A549 (cell line): ENCODE measurements around the gene CXCL17. TPM values are rescaled to one million over a fixed set of nuclear protein-coding genes. Genes with fewer than 3 reads are reported as not detected.

Source experiments
- ATAC-seq, 2 experiments: fragments of 200-7000 bp in 1 of 2; fragments of >200 bp in 1 of 2; cut with Nextera tagmentation in 1 of 2; cut with Tn5 transposase in 1 of 2; 3 replicates each; pipeline versions ENCODE4 v1.8.0 to v1.9.1; 2018 to 2020; ENCODE audit warnings: mild to moderate bottlenecking in 1 of 2, moderate library complexity in 1 of 2
- CTCF ChIA-PET: fragments of 300-600 bp; sonication (Branson Sonifier 250); formaldehyde crosslinking; extraction: SDS; loops from one replicate; lab custom pipeline; 2021; ENCODE audit warnings: antibody characterized with exemption, inconsistent platforms; lab: Yijun Ruan, JAX
- POLR2A ChIA-PET: fragments of 350-600 bp; formaldehyde crosslinking; extraction: SDS; loops from one replicate; lab custom pipeline; 2021; ENCODE audit warnings: antibody characterized with exemption, inconsistent platforms; lab: Yijun Ruan, JAX
- DNase-seq, 2 experiments: peaks; one replicate each; pipeline versions ENCODE4 v3.0.0 to v3.0.0-alpha.2; 2011 to 2016; ENCODE audit warnings: low read depth in 1 of 2, low spot score in 1 of 2
- FAIRE-seq: peaks from 2 replicates; lab custom pipeline; 2011; peaks lifted over from hg19 to GRCh38; lab: Jason Lieb, UNC
- H3K27ac ChIP-seq, 2 experiments: fragments of >200 bp; sonication (Bioruptor Twin); formaldehyde crosslinking; 3 replicates each; pipeline ENCODE4 v1.5.1; 2016 to 2017
- H3K4me1 ChIP-seq: fragments of >200 bp; sonication (Bioruptor Twin); formaldehyde crosslinking; 3 replicates; pipeline ENCODE4 v1.6.1; 2016
- H3K4me2 ChIP-seq: fragments of >200 bp; sonication (Bioruptor Twin); formaldehyde crosslinking; 3 replicates; pipeline ENCODE4 v1.6.1; 2016
- H3K4me3 ChIP-seq: fragments of >200 bp; sonication (Bioruptor Twin); formaldehyde crosslinking; 3 replicates; pipeline ENCODE4 v1.5.1; 2016
- H3K9me3 ChIP-seq: fragments of >200 bp; sonication (Bioruptor Twin); formaldehyde crosslinking; 3 replicates; pipeline ENCODE4 v1.6.1; 2016
- BCL3 ChIP-seq: fragments of >200 bp; sonication (Bioruptor Twin); formaldehyde crosslinking; IDR thresholded peaks from 3 replicates; pipeline ENCODE4 v1.6.1; 2016
- CBX2 ChIP-seq: fragments of 200-600 bp; sonication (generic); IDR thresholded peaks from 2 replicates; pipeline ENCODE4 v1.6.1; 2016; ENCODE audit warnings: low read depth, mild to moderate bottlenecking, borderline replicate concordance
- CHD4 ChIP-seq: fragments of 200-600 bp; sonication (generic); IDR thresholded peaks from 2 replicates; pipeline ENCODE4 v1.6.1; 2016; ENCODE audit warnings: antibody characterized with exemption, mild to moderate bottlenecking, borderline replicate concordance
- CTCF ChIP-seq: fragments of >200 bp; sonication (Bioruptor Twin); formaldehyde crosslinking; IDR thresholded peaks from 3 replicates; pipeline ENCODE4 v1.5.1; 2016
- EHF ChIP-seq: fragments of 250-450 bp; sonication (Bioruptor Pico); IDR thresholded peaks from 2 replicates; pipeline ENCODE4 v1.5.0; 2020; ENCODE audit warnings: mild to moderate bottlenecking
- EHMT2 ChIP-seq: fragments of 200-600 bp; sonication (generic); IDR thresholded peaks from 2 replicates; pipeline ENCODE4 v1.6.1; 2016; ENCODE audit warnings: antibody characterized with exemption, low read depth, mild to moderate bottlenecking, moderate library complexity
- FOSB ChIP-seq: fragments of 250-450 bp; sonication (Bioruptor Pico); IDR thresholded peaks from 2 replicates; pipeline ENCODE4 v1.5.0; 2020; ENCODE audit warnings: mild to moderate bottlenecking, moderate library complexity
- FOXS1 ChIP-seq: fragments of 250-450 bp; sonication (Bioruptor Pico); IDR thresholded peaks from 2 replicates; pipeline ENCODE4 v1.5.0; 2020; ENCODE audit warnings: mild to moderate bottlenecking, moderate library complexity
- HDAC2 ChIP-seq: fragments of 200-600 bp; sonication (generic); IDR thresholded peaks from 2 replicates; pipeline ENCODE4 v1.6.1; 2016
- HES2 ChIP-seq: fragments of >200 bp; sonication (Bioruptor Twin); formaldehyde crosslinking; IDR thresholded peaks from 2 replicates; pipeline ENCODE4 v1.6.1; 2016
- HOXA7 ChIP-seq: fragments of 250-450 bp; sonication (Bioruptor Pico); IDR thresholded peaks from 2 replicates; pipeline ENCODE4 v1.5.0; 2020; ENCODE audit warnings: mild to moderate bottlenecking, moderate library complexity
- HOXB13 ChIP-seq: fragments of 250-450 bp; sonication (Bioruptor Pico); IDR thresholded peaks from 2 replicates; pipeline ENCODE4 v1.5.0; 2020; ENCODE audit warnings: low read depth, mild to moderate bottlenecking, moderate library complexity
- HOXB5 ChIP-seq: fragments of 250-450 bp; sonication (Bioruptor Pico); IDR thresholded peaks from 2 replicates; pipeline ENCODE4 v1.5.0; 2020; ENCODE audit warnings: mild to moderate bottlenecking, moderate library complexity
- JUNB ChIP-seq: fragments of >200 bp; sonication (Bioruptor Twin); formaldehyde crosslinking; IDR thresholded peaks from 2 replicates; pipeline ENCODE4 v1.6.1; 2016
- KDM1A ChIP-seq: fragments of 200-600 bp; sonication (generic); IDR thresholded peaks from 2 replicates; pipeline ENCODE4 v1.6.1; 2016; ENCODE audit warnings: low read depth, mild to moderate bottlenecking
- MAZ ChIP-seq: fragments of 150-350 bp; IDR thresholded peaks from 2 replicates; pipeline ENCODE4 v1.6.1; 2014; ENCODE audit warnings: antibody characterized with exemption, low read depth, low read length, borderline replicate concordance
- NPAS2 ChIP-seq: fragments of 250-450 bp; sonication (Bioruptor Pico); IDR thresholded peaks from 2 replicates; pipeline ENCODE4 v1.8.0; 2022; ENCODE audit warnings: mild to moderate bottlenecking, moderate library complexity, borderline replicate concordance
- NR3C1 ChIP-seq: fragments of >200 bp; sonication (Bioruptor Twin); formaldehyde crosslinking; IDR thresholded peaks from 3 replicates; pipeline ENCODE4 v1.6.1; 2017
- PHF8 ChIP-seq: fragments of 200-600 bp; sonication (generic); IDR thresholded peaks from 2 replicates; pipeline ENCODE4 v1.6.1; 2016; ENCODE audit warnings: low read depth, mild to moderate bottlenecking, antibody characterized with exemption, moderate library complexity, borderline replicate concordance
- POLR2A ChIP-seq: IDR thresholded peaks from 2 replicates; pipeline ENCODE4 v1.6.1; 2012; ENCODE audit warnings: mild to moderate bottlenecking, low read length
- POLR2AphosphoS2 ChIP-seq: conservative IDR thresholded peaks from 2 replicates; pipeline ENCODE4 v1.6.1; 2012; ENCODE audit warnings: low read length, improper control_type of control experiment, inconsistent platforms
- RNF2 ChIP-seq: fragments of 200-600 bp; sonication (generic); IDR thresholded peaks from 2 replicates; pipeline ENCODE4 v1.6.1; 2016; ENCODE audit warnings: low read depth, mild to moderate bottlenecking, antibody characterized with exemption, moderate library complexity, borderline replicate concordance
- SMC3 ChIP-seq: fragments of >200 bp; sonication (Bioruptor Twin); formaldehyde crosslinking; IDR thresholded peaks from 3 replicates; pipeline ENCODE4 v1.6.1; 2018; ENCODE audit warnings: inconsistent platforms
- TFCP2L1 ChIP-seq: fragments of 250-450 bp; sonication (Bioruptor Pico); IDR thresholded peaks from 2 replicates; pipeline ENCODE4 v1.5.0; 2021; ENCODE audit warnings: mild to moderate bottlenecking
- TP53 ChIP-seq: fragments of 250-450 bp; sonication (Bioruptor Pico); IDR thresholded peaks from 2 replicates; pipeline ENCODE4 v1.5.0; 2021; ENCODE audit warnings: mild to moderate bottlenecking, moderate library complexity
- ZC3H11A ChIP-seq: fragments of 450-650 bp; IDR thresholded peaks from 2 replicates; pipeline ENCODE4 v1.6.1; 2014; ENCODE audit warnings: antibody characterized with exemption, mild to moderate bottlenecking
- ZNF302 ChIP-seq: fragments of 250-450 bp; sonication (Bioruptor Pico); IDR thresholded peaks from 2 replicates; pipeline ENCODE4 v1.9.0; 2021; ENCODE audit warnings: inconsistent platforms, mild to moderate bottlenecking, moderate library complexity
- ZSCAN20 ChIP-seq: fragments of 250-450 bp; sonication (Bioruptor Pico); IDR thresholded peaks from 2 replicates; pipeline ENCODE4 v1.8.0; 2022; ENCODE audit warnings: mild to moderate bottlenecking, moderate library complexity
- WGBS: methylation state at CpG from one replicate; pipeline ENCODE4 v1.1.6; 2017; ENCODE audit errors: missing lambda C conversion rate; 5-methylcytosine and 5-hydroxymethylcytosine counted together
- polyA plus RNA-seq, 4 experiments: library from polyadenylated mRNA; depleted of rRNA in 3 of 4; stranded (reverse); fragments of >200 nt; fragmentation: RNase III in 1 of 4; extraction: RNeasy Plus Mini Kit Qiagen cat#74134 plus additional on column Dnase treatment in 1 of 4; gene quantifications; 2 replicates in 3 of 4; 3 replicates in 1 of 4; pipeline ENCODE4 v1.2.3, GENCODE V29; 2011 to 2017
- TF ChIP-seq, protein P1 (sequence below): fragments of 150-350 bp; IDR thresholded peaks from 2 replicates; pipeline ENCODE4 v1.6.1; 2014; ENCODE audit warnings: low read depth, mild to moderate bottlenecking, low read length

Gene CXCL17
- polyA plus RNA-seq, 2 of the 4 experiments (the other 2 are of a cell fraction): 0.14 TPM; not detected in 1

GRCh38 chr19:42477117-42477516, 34.4 kb upstream of the CXCL17 start:
- Histone ChIP-seq H3K4me3 (no peak overlapping the region), H3K4me2 (no peak overlapping the region), H3K4me1 (peaks cover 17% of the 10 kb centered on the region), H3K27ac (no peak overlapping the region), H3K9me3 (no peaks in the 10 kb centered on the region)
- no peak for ATAC-seq
- no peak for TF ChIP-seq NPAS2 (CRISPR knock-in tag)
- no peak for TF ChIP-seq POLR2AphosphoS2
- no peak for TF ChIP-seq HOXB5 (CRISPR knock-in tag)
- TF ChIP-seq EHF (CRISPR knock-in tag): no peak
- TF ChIP-seq PHF8: no peak
- no peak for TF ChIP-seq FOSB (CRISPR knock-in tag)
- WGBS: 85% methylated on average over 2 of the region's 2 CpGs
- no peak for FAIRE-seq
- POLR2A ChIA-PET: no interaction called here
- no peak for DNase-seq
- CTCF ChIA-PET: interaction anchor here (1.7 kb wide), 1 partner anchor 38 kb away, joined by 7 read pairs; no protein-coding TSS in a partner anchor

DNA sequence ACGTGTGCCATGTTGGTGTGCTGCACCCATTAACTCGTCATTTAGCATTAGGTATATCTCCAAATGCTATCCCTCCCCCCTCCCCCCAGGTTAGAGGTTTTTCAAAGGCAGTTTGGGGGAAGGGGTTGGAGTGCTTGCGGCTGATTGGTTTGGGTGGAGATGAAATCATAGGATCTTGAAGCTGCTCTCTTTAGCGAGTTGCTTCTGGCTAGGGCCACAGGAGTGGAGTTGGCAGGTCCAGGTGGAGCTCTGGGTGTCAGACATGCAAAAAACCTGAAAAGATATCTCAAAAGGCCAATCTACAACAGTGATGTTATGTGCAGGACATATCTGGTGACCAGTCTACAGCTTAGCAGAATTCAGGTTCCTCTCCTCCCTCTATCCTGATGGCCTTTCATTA, 32.6 kb upstream of the CXCL17 start:
- peaks cover 14% of the 10 kb centered on the region for H3K4me1 ChIP-seq
- 66% methylated on average over 4 of the region's 4 CpGs for WGBS
- no peak overlapping the region for H3K4me2 ChIP-seq
- POLR2A ChIA-PET: interaction anchor here (1.4 kb wide), 1 partner anchor 9 kb away, joined by 4 read pairs; no protein-coding TSS in a partner anchor
- CTCF ChIA-PET: interaction anchor here (1.2 to 8.1 kb wide), 7 partner anchors 9 to 54 kb away, joined by 3 to 92 read pairs (median 7); partner anchors contain the start of gene CXCL17
- no peak overlapping the region for H3K4me3 ChIP-seq
- no peaks in the 10 kb centered on the region for H3K9me3 ChIP-seq
- no peak for DNase-seq
- no peak for FAIRE-seq
- no peak for ATAC-seq
- TF ChIP-seq JUNB (no peak), TP53 (CRISPR knock-in tag) (no peak), ZC3H11A (no peak), FOSB (CRISPR knock-in tag) (no peak), EHMT2 (no peak), FOXS1 (no peak), EHF (CRISPR knock-in tag) (no peak), HDAC2 (no peak), SMC3 (no peak), ZNF302 (CRISPR knock-in tag) (no peak), HOXB13 (CRISPR knock-in tag) (no peak), MAZ (no peak), CTCF (no peak), NPAS2 (CRISPR knock-in tag) (no peak), CBX2 (no peak), HOXB5 (CRISPR knock-in tag) (no peak), CHD4 (no peak), TFCP2L1 (CRISPR knock-in tag) (no peak), POLR2A (no peak), ZSCAN20 (no peak)
- no peak overlapping the region for H3K27ac ChIP-seq

DNA sequence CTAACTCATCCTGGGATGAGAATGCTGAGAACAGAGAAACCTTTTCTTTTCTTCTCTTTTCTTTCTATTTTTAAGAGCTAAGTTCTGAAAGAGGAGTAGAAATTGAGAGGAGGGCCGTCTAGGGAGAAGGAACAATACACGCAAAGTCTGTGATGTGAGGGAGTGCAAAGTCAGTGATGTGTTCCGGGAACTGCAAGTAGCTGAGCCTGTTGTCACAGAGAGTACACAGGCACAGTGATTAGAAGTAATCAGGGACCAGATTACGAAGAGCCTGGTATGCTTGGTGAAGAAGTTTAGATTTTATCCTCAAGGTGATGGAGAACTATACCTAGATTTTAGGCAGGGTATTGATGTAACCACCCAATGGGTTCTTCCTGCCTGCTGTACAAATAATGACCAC, 32.0 kb upstream of the CXCL17 start:
- TF ChIP-seq MAZ: no peak
- no peak for TF ChIP-seq TP53 (CRISPR knock-in tag)
- TF ChIP-seq KDM1A: no peak
- no peak for TF ChIP-seq NR3C1
- TF ChIP-seq JUNB: no peak
- TF ChIP-seq, protein P1, sequence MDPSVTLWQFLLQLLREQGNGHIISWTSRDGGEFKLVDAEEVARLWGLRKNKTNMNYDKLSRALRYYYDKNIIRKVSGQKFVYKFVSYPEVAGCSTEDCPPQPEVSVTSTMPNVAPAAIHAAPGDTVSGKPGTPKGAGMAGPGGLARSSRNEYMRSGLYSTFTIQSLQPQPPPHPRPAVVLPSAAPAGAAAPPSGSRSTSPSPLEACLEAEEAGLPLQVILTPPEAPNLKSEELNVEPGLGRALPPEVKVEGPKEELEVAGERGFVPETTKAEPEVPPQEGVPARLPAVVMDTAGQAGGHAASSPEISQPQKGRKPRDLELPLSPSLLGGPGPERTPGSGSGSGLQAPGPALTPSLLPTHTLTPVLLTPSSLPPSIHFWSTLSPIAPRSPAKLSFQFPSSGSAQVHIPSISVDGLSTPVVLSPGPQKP: no peak
- no peak for TF ChIP-seq FOXS1
- no peak for TF ChIP-seq RNF2
- TF ChIP-seq ZC3H11A: no peak
- TF ChIP-seq CBX2: no peak
- TF ChIP-seq POLR2A: no peak
- no peak for TF ChIP-seq BCL3
- no peak for TF ChIP-seq HOXA7 (CRISPR knock-in tag)
- no peak for TF ChIP-seq ZSCAN20
- no peak for TF ChIP-seq HES2
- TF ChIP-seq TFCP2L1 (CRISPR knock-in tag): no peak
- H3K4me1 ChIP-seq: peaks cover 12% of the 10 kb centered on the region
- DNase-seq (no peak), FAIRE-seq (no peak), ATAC-seq (no peak)
- H3K27ac ChIP-seq: no peak overlapping the region
- no peaks in the 10 kb centered on the region for H3K9me3 ChIP-seq
- H3K4me2 ChIP-seq: no peak overlapping the region
- 69% methylated on average over 4 of the region's 4 CpGs for WGBS
- no peak overlapping the region for H3K4me3 ChIP-seq
- POLR2A ChIA-PET: interaction anchor here (0.7 to 1.4 kb wide), 2 partner anchors 8 to 36 kb away, joined by 3 to 4 read pairs; no protein-coding TSS in a partner anchor
- CTCF ChIA-PET: interaction anchor here (1.1 to 8.1 kb wide), 11 partner anchors 9 to 122 kb away, joined by 3 to 92 read pairs (median 8); partner anchors contain the start of gene CXCL17
